GM12864 (cell line): ENCODE data around the gene TMEM184B.

Experiments used
- DNase-seq: peaks from one replicate; pipeline ENCODE4 v3.0.0-alpha.2; 2011; ENCODE audit warnings: low read depth
- H3K4me3 ChIP-seq: 2 replicates; pipeline ENCODE4 v1.5.1; 2011; ENCODE audit warnings: mild to moderate bottlenecking, low read depth, low read length, control low read depth
- TF ChIP-seq, protein P1 (sequence below): IDR thresholded peaks from 2 replicates; pipeline ENCODE4 v1.5.1; 2011; ENCODE audit warnings: low read depth, mild to moderate bottlenecking, moderate library complexity, low read length, control low read depth, inconsistent platforms; ENCODE audit errors: missing control alignments

TMEM184B gene

DNA sequence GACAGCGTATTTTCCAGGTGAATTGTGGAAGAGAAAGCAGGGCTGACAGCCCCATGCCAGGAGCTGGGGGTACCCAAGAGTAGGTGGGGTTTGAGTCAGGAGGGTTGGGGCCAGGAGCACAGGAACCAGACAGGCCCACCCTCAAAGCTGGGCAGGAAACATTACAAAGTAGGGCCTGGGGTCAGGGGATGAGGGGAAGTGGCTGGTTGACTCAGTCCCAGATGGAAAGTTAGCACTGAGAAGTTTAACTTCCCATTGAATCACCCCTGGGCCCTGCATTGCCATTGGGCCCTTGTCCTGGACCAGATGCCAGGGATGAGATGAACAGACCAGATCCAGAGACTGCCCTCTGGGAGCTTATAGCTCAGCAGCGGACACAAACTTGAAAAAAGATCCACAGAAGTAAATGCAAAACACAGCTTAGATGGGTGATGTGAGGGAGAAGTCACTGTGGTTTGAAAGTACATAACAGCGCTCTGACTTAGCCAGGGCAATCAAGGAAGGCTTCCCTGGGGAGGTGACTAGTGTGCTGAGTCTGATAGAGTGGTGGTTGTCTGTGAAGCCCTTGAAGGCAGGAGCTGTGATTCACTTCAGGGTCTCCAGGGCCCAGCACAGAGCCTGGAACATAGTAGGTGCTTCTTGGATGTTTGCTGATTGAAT lies 68.8 kb downstream of the TMEM184B start:
- TF ChIP-seq, protein P1, sequence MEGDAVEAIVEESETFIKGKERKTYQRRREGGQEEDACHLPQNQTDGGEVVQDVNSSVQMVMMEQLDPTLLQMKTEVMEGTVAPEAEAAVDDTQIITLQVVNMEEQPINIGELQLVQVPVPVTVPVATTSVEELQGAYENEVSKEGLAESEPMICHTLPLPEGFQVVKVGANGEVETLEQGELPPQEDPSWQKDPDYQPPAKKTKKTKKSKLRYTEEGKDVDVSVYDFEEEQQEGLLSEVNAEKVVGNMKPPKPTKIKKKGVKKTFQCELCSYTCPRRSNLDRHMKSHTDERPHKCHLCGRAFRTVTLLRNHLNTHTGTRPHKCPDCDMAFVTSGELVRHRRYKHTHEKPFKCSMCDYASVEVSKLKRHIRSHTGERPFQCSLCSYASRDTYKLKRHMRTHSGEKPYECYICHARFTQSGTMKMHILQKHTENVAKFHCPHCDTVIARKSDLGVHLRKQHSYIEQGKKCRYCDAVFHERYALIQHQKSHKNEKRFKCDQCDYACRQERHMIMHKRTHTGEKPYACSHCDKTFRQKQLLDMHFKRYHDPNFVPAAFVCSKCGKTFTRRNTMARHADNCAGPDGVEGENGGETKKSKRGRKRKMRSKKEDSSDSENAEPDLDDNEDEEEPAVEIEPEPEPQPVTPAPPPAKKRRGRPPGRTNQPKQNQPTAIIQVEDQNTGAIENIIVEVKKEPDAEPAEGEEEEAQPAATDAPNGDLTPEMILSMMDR = no peak
- H3K4me3 ChIP-seq = no peak overlapping the region
- DNase-seq = no peak

DNA sequence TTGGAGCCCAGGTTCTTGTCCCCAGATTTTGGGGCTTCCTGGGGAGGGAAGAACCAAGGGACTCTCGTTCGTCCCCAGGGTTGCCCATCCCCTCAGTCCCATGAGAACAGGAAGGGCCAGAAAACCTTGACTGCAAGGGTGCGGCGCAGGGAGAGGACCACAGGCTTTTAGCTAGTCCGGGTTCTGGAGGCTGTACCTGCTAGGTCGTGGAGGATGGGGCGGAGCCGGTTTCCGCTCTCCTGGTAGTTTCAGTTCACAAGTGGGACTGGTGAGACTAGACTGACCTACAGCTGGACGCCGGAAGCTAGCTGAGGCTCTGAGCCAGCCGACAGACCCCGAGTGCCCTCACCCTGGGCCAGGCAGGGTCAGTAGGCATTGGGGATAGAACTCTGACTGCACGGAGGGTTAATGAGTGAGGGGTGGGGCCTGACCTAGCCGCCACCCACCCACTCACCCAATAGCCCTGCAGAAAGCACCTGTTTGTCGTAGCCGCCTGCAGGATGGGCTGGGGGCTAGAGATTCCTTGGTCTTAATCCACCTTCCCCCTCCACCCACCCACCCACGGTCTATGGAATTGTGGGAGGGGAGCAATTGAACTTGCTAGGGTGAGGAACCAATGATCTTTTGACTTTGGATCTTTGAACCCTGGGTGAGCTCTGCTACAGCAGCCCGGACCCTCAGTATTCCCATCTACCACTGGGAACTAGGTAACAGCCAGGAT lies 69.6 kb downstream of the TMEM184B start:
- TF ChIP-seq, protein P1 = no peak
- DNase-seq = no peak
- peak overlapping the region; percentile 75 for H3K4me3 ChIP-seq

DNA sequence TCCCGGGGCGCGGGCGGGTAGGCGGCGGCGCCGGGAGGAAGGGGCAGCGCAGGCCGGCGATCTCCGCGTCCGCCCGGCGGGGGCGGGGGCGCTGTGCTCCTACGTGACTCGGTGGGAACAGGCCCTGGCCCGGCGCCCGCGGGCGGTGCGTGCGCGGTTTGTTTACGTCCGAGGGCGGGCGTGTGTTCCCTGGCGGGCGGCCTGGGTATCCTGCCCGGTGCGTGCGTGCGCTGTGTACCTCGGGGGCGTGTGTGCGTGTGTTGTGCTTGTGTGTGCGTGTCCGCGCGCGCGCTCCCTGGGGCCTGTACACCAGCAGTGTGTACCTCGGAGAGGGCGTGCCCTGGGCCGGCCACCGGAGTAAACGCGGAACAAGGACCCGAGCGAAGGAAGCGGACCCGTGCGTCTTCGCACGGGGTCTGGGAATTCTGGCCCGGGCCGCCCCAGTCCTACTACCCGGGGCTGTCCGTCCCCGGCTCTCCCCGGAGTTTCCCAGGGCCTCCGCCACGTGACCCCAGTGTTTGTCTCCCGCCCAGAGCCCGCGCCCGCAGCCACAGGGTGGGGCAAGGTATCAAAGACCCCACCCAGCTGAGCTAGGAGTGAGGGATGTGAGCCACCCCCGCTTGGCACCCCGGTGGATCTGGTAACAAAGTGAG lies 70.2 kb downstream of the TMEM184B start:
- DNase-seq = no peak
- peak overlapping the region; percentile 75 for H3K4me3 ChIP-seq
- TF ChIP-seq, protein P1 = peak; percentile 3

DNA sequence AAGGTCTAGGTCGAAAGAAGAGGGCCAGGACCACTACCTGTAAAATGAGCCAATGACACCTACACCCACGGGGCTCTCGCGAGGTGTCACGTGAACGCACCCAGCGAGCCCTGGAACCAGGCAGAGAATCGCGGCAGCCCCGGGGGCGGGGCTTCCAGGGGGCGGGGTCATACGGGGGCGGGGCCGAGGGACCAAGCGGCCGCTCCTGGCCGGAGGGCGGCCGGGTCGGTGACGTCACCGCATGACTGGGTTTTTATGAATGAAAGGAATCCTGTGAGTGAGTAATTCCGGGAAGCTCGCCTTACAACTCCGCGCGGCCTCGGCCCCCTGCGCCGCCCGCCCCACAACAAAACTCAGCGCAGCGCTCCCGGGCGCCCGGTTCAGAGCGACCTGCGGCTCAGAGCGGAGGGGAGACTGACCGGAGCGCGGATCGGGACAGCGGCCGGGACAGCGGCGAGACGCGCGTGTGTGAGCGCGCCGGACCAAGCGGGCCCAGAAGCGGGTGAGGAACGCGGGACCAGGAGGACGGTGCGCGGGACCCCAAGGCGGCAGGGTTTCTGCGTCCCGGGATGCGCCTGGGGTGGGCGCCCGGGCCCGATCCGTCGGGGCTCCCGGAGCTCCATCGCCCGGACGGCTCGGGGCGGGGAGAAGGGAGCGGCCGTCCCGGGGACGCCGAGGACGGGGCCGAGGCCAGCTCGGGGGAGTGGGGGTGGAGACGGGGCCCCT lies 70.9 kb downstream of the TMEM184B start, which contains the start of gene MAFF:
MAFF (plus strand) TSS at position 284 of the 726 bp plus-strand sequence. CDS start 11,860 bp downstream, outside the sequence.
- TF ChIP-seq, protein P1 = no peak
- H3K4me3 ChIP-seq = peak within 1 kb of the TSS; percentile 75
- peak; percentile 77 for DNase-seq

- TF ChIP-seq, protein P1 = no peak
- DNase-seq = no peak
- H3K4me3 ChIP-seq = peak overlapping the region; percentile 33
Observed at GRCh38 chr22:38201371-38201710, 71.5 kb downstream of the TMEM184B start.

- no peak overlapping the region for H3K4me3 ChIP-seq
- TF ChIP-seq, protein P1 = no peak
- DNase-seq = no peak
Observed at GRCh38 chr22:38199826-38200559, 72.8 kb downstream of the TMEM184B start.
